Gastrocnemius medialis (tissue), 4 donors: ENCODE results near the gene ZNF804B. TPM values are rescaled to one million over a fixed set of nuclear protein-coding genes. Genes with fewer than 3 reads are reported as not detected.

ENCODE experiments used
- ATAC-seq, 2 donors: fragments of 150-250 bp; one replicate each; pipeline ENCODE4 v1.9.1; 2016
- DNase-seq, 2 donors: peaks; one replicate each; pipeline ENCODE4 v3.0.0-alpha.2; 2019
- H3K27ac ChIP-seq, 4 donors: fragments of 200-600 bp; sonication (generic); 1 replicate in 1 of 4; 2 replicates in 3 of 4; pipeline ENCODE4 v1.5.1; 2016 to 2018; ENCODE audit warnings: mild to moderate bottlenecking in 2 of 4, moderate library complexity in 1 of 4
- H3K27me3 ChIP-seq, 3 donors: fragments of 200-600 bp; sonication (generic) in 2 of 3; 1 replicate in 1 of 3; 2 replicates in 2 of 3; pipeline versions ENCODE4 v1.5.1 to v1.6.0; 2016 to 2019; ENCODE audit warnings: mild to moderate bottlenecking in 1 of 3, moderate library complexity in 1 of 3
- H3K36me3 ChIP-seq, 2 donors: fragments of 200-600 bp; sonication (generic) in 1 of 2; one replicate each; pipeline ENCODE4 v1.5.1; 2017 to 2018
- H3K4me1 ChIP-seq, 2 donors: fragments of 200-600 bp; sonication (generic) in 1 of 2; one replicate each; pipeline ENCODE4 v1.5.1; 2016 to 2017; ENCODE audit warnings: mild to moderate bottlenecking in 2 of 2
- H3K4me3 ChIP-seq, 4 donors: fragments of 200-600 bp; sonication (generic) in 3 of 4; 1 replicate in 1 of 4; 2 replicates in 3 of 4; pipeline ENCODE4 v1.5.1; 2016 to 2019; ENCODE audit warnings: mild to moderate bottlenecking in 2 of 4
- H3K9me3 ChIP-seq, 3 donors: fragments of 200-600 bp; sonication (generic) in 2 of 3; 1 replicate in 1 of 3; 2 replicates in 2 of 3; pipeline ENCODE4 v1.5.1; 2016 to 2019
- CTCF ChIP-seq, 5 experiments: fragments of 450-650 bp in 3 of 5; fragments of 200-600 bp in 2 of 5; sonication (generic) in 2 of 5; IDR thresholded peaks in 4 of 5; conservative IDR thresholded peaks in 1 of 5; 1 replicate in 4 of 5; 2 replicates in 1 of 5; pipeline ENCODE4 v1.5.1; 2016 to 2019; ENCODE audit warnings: antibody characterized with exemption in 5 of 5, mild to moderate bottlenecking in 3 of 5, moderate library complexity in 3 of 5
- POLR2A ChIP-seq, 2 donors: fragments of 450-650 bp; IDR thresholded peaks; one replicate each; pipeline ENCODE4 v1.6.1; 2017; ENCODE audit warnings: antibody characterized with exemption in 2 of 2, mild to moderate bottlenecking in 2 of 2, moderate library complexity in 2 of 2
- in situ Hi-C, 4 donors: fragments of 200-750 bp; cut with MboI; loops; one replicate each; pipeline versions ENCODE4 v1.15.0 to v1.8.0; 2017; ENCODE audit warnings: low sequenced_read_pairs in 4 of 4
- intact Hi-C: fragments of 100-400 bp; cut with DNase I; formaldehyde crosslinking; loops from one replicate; pipeline ENCODE4 v1.15.1; 2023; ENCODE audit warnings: low total_unique reads
- total RNA-seq, 4 donors: library from RNA; depleted of rRNA; stranded (reverse); fragments of >200 nt; gene quantifications; one replicate each; pipeline versions ENCODE4 v1.1.0 to v1.2.3, GENCODE V29; 2016

ZNF804B gene
- total RNA-seq, 4 donors from 2014 or later: not detected

DNA sequence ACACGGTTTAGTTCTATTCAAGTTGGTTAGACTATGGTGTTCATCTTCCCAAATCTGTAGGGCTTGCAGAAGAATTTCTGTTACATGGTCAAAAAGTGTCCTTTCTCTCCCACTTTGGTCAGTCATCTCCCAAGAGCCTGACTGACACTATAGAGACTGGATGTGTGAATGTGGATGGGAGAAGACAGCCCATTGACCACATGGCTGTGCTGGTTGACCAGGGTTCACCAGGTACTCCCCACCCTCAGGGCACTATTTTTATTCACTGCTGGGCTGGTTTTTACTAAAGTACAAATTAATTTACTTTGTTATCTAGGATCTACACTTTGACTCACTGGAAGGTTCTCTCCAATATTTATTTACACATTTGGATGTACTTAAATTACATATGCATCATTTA, 2.3 kb downstream of the ZNF804B start:
- Histone ChIP-seq H3K9me3 (no peaks in the 10 kb centered on the region), H3K27ac (no peak overlapping the region), H3K36me3 (no peaks in the 10 kb centered on the region), H3K4me3 (no peak overlapping the region), H3K27me3 (peaks cover 34 to 41% (median 34%) of the 10 kb centered on the region in 3 donors), H3K4me1 (peaks cover 4 to 11% of the 10 kb centered on the region in 2 donors)
- intact Hi-C loops: no loop called here
- DNase-seq (no peak), ATAC-seq (no peak)
- in situ Hi-C loops: no loop called here
- TF ChIP-seq CTCF (IDR thresholded peaks at IDR 0.05 in 4 of 5, conservative IDR thresholded peaks at IDR 0.05 in 1 of 5) (no peak), POLR2A (IDR thresholded peaks at IDR 0.05) (no peak)

- no peak overlapping the region for H3K4me3 ChIP-seq
- DNase-seq (no peak), ATAC-seq (no peak)
- intact Hi-C loops: no loop called here
- H3K27ac ChIP-seq: no peak overlapping the region
- H3K27me3 ChIP-seq: no peaks in the 10 kb centered on the region
- H3K36me3 ChIP-seq: no peaks in the 10 kb centered on the region
- H3K9me3 ChIP-seq: no peaks in the 10 kb centered on the region
- in situ Hi-C loops: no loop called here
- no peaks in the 10 kb centered on the region for H3K4me1 ChIP-seq
- no peak for TF ChIP-seq POLR2A (IDR thresholded peaks at IDR 0.05)
Measured at GRCh38 chr7:88771417-88771816, 11.9 kb downstream of the ZNF804B start.

DNA sequence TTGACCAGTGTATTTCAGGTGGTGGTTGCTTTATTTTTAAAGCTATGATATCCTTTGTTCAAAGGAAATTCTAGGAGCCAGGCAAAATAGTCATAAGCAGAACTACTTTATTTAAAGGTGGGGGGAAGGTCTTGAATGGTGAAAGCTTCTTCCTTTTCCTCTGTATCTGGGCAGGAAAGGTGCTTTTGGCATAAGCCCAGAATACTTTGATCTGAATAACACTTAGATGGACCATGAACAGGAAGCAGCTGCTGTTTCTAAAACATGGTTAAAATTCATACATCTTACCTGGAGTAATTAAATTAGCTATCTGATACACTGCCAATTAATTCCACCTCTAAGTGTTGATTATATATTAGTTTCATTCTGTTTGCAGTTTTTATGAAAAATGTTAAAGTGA, 13.3 kb downstream of the ZNF804B start:
- TF ChIP-seq CTCF (IDR thresholded peaks at IDR 0.05 in 4 of 5, conservative IDR thresholded peaks at IDR 0.05 in 1 of 5) (no peak), POLR2A (IDR thresholded peaks at IDR 0.05) (no peak)
- no peaks in the 10 kb centered on the region for H3K9me3 ChIP-seq
- intact Hi-C loops: no loop called here
- no peaks in the 10 kb centered on the region for H3K27me3 ChIP-seq
- H3K4me1 ChIP-seq: no peaks in the 10 kb centered on the region
- H3K4me3 ChIP-seq: no peak overlapping the region
- DNase-seq (no peak), ATAC-seq (no peak)
- no peaks in the 10 kb centered on the region for H3K36me3 ChIP-seq
- in situ Hi-C loops: no loop called here
- no peak overlapping the region for H3K27ac ChIP-seq

DNA sequence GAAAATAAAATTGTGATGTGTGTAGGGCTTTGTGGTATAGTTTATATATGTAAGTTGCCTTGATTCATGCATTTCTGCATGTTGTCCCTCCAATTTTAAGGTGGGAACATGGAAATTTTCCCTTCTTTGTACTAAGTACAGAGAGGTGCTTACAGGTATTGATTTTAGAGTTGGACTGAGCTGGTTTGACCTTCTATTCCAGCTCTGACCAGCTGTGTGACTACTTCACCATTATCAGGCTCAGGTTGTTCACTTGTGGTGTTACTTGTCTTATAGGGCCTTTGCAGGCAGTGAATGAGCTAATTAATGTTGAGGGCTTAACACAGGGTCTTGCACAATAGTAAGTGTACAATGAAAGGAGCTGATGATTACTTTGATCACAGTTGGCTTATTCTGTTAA, 16.3 kb downstream of the ZNF804B start:
- in situ Hi-C loops: no loop called here

GRCh38 chr7:88787777-88788176, 28.3 kb downstream of the ZNF804B start:
- intact Hi-C loops (no loop called here), in situ Hi-C loops (no loop called here)
- no peak overlapping the region for H3K27ac ChIP-seq
- no peak for DNase-seq
- no peaks in the 10 kb centered on the region for H3K4me1 ChIP-seq
- TF ChIP-seq POLR2A (IDR thresholded peaks at IDR 0.05): no peak
- no peak for TF ChIP-seq CTCF (IDR thresholded peaks at IDR 0.05 in 4 of 5, conservative IDR thresholded peaks at IDR 0.05 in 1 of 5)
- H3K4me3 ChIP-seq: no peak overlapping the region
- H3K9me3 ChIP-seq: no peaks in the 10 kb centered on the region
- ATAC-seq: no peak
- no peaks in the 10 kb centered on the region for H3K27me3 ChIP-seq
- no peaks in the 10 kb centered on the region for H3K36me3 ChIP-seq

More for the DNA sequence above, 16.3 kb downstream of the ZNF804B start:
- H3K27me3 ChIP-seq: no peaks in the 10 kb centered on the region
- H3K4me1 ChIP-seq: no peaks in the 10 kb centered on the region
- no peaks in the 10 kb centered on the region for H3K36me3 ChIP-seq
- H3K27ac ChIP-seq: no peak overlapping the region
- H3K4me3 ChIP-seq: no peak overlapping the region
- no peak for DNase-seq
- no peak for TF ChIP-seq POLR2A (IDR thresholded peaks at IDR 0.05)
- no peak for TF ChIP-seq CTCF (IDR thresholded peaks at IDR 0.05 in 4 of 5, conservative IDR thresholded peaks at IDR 0.05 in 1 of 5)
- intact Hi-C loops: no loop called here
- no peaks in the 10 kb centered on the region for H3K9me3 ChIP-seq
- ATAC-seq: no peak
